Cardiac fibroblast (primary cell): ENCODE measurements around the gene RCSD1.
A peak's percentile ranks its signal among the peaks of the same experiment; 100 is the strongest.

Experiments
- DNase-seq, 2 donors: peaks; one replicate each; pipeline versions ENCODE4 v3.0.0 to v3.0.0-alpha.2; 2010; ENCODE audit warnings: low read depth in 2 of 2
- H3K4me3 ChIP-seq, 2 donors: replicated peaks in 1 of 2; 1 replicate in 1 of 2; 2 replicates in 1 of 2; pipeline ENCODE4 v1.5.1; 2011; ENCODE audit warnings: low read depth in 2 of 2, low read length in 2 of 2, mild to moderate bottlenecking in 2 of 2, moderate library complexity in 1 of 2
- TF ChIP-seq, protein P1 (sequence below): IDR thresholded peaks from one replicate; pipeline ENCODE4 v1.5.1; 2011; ENCODE audit warnings: low read depth, mild to moderate bottlenecking, low read length, inconsistent platforms

The RCSD1 gene

DNA sequence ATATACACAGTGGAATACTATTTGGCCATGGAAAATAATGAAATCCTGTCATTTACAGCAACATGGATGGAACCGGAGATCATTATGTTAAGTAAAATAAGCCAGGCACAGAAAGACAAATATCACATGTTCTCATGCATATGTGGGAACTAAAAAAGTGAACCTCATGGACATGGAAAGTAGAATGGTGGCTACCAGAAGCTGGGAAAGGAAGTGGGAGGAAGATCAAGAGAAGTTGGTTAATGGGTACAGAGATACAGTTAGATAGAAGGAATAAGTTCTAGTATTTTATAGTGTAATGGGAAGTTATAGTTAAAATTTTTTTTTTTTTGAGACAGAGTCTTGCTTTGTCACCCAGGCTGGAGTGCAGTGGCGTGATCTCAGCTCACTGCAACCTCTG lies 41.7 kb upstream of the RCSD1 start:
- TF ChIP-seq, protein P1, sequence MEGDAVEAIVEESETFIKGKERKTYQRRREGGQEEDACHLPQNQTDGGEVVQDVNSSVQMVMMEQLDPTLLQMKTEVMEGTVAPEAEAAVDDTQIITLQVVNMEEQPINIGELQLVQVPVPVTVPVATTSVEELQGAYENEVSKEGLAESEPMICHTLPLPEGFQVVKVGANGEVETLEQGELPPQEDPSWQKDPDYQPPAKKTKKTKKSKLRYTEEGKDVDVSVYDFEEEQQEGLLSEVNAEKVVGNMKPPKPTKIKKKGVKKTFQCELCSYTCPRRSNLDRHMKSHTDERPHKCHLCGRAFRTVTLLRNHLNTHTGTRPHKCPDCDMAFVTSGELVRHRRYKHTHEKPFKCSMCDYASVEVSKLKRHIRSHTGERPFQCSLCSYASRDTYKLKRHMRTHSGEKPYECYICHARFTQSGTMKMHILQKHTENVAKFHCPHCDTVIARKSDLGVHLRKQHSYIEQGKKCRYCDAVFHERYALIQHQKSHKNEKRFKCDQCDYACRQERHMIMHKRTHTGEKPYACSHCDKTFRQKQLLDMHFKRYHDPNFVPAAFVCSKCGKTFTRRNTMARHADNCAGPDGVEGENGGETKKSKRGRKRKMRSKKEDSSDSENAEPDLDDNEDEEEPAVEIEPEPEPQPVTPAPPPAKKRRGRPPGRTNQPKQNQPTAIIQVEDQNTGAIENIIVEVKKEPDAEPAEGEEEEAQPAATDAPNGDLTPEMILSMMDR = no peak
- no peak for DNase-seq
- no peak overlapping the region for H3K4me3 ChIP-seq

DNA sequence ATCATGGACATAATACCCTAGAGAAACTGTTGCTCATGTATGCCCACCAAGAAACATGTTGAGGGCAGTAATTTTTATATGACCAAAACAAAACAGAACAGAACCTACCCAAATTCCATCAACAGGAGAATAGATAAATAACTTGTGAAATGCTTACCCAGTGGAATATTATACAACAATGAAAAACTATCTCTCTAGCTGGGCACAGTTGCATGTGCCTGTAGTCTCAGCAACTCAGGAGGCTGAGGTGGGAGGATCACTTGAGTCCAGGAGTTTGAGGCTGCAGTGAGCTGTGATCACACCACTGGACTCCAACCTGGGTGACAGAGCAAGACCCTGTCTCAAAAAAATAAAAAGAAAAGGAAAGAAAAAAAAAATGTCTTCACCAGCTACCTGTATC lies 37.6 kb upstream of the RCSD1 start:
- no peak for DNase-seq
- no peak overlapping the region for H3K4me3 ChIP-seq
- TF ChIP-seq, protein P1 = no peak

GRCh38 chr1:167593860-167594259 lies 36.2 kb upstream of the RCSD1 start:
- no peak for DNase-seq
- TF ChIP-seq, protein P1 = no peak
- H3K4me3 ChIP-seq = no peak overlapping the region

DNA sequence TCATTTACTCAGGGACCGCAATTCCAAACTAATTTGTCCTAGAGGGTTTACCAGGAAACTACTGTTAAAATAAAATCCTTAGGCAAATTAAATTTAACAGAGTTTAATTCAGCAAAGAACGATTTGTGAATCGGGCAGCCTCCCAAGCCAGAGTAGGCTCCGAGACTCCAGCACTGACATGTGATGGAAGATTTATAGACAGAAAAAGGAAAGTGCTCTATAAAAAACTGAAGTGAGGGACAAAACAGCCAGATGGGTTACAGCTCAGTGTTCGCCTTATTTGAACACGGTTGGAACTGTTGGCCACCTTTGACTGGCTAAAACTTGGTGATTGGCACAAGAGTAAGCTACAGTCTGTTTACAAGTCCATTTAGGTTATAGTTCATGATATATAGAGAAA lies 35.2 kb upstream of the RCSD1 start:
- DNase-seq = no peak
- no peak overlapping the region for H3K4me3 ChIP-seq
- TF ChIP-seq, protein P1 = no peak

DNA sequence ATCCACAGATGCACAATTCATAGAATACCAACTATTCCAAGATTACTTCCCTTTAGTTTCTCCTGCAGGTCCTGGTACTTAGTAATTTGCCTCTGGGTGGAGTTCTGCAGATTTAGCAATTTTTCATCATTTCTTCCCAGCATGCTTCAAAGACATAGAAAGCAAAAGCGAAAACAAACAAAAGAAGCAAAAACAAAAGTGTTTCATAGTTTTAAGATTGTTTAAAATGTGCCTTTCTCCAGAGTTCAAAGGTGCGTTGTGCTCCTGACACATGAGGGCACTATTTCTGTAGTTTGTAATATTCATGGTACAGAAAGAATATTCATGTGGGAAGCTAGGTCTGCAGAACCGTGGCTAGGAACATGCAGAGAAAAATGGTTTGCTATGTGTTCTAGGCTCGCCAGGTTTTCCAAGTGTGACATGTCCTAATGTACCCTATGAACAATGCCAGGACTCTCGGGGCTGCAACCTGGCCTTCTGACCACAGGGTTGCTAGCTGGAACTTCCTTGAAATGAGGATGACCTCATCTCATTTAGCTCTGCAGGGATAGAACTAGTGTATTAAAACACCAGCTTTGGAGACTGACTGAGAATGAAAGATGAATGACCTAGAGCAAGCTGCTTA lies 30.0 kb upstream of the RCSD1 start:
- no peak overlapping the region for H3K4me3 ChIP-seq
- DNase-seq = peak; percentile 65 to 78
- TF ChIP-seq, protein P1 = peak; percentile 34

DNA sequence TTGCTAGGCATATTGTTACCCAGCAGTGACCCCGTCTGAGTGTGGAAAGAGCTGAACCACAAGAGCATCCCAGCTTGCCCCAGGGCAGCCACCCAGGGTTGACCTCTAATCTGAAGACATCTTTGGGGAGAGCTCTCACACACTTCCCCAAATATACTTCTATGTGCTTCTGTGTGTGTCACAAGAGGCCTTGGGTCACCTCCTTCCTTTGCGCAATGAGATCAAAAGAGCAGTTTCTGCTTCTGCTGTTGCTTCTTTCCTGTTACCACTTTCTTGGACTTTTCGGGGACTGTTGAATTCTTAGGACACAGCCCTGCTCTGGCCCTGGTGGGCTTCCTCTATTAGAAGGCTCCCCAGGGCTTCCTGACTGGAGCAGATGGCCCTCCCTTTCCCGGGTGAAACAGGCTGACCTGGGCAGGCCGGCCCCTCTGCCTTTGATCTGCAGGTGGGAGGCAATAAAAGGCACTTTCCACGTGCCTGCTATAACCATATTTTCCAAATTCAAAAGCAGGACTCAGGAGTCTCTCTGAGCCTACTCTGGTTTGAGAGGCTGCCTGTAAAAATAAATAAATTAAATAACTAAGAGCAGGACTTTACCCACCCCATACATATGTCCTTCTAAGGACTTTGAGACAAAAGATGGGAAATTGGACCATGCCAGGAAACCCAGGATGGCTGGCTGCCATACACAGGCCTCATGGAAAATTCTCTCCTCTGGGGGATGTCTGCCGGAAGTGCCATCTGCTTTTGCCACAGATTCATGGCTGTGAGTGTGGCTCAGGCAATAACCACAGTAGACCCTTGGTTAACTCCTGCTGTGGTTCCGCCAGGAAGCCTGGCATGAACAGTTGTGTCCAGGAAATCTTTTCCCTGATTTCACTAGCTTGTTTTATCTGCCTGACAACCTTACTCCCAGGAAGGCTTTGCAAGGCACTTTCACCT lies 28.3 kb upstream of the RCSD1 start:
- no peak overlapping the region for H3K4me3 ChIP-seq
- TF ChIP-seq, protein P1 = no peak
- DNase-seq = peak in 1 of 2 donors; percentile 39
